Calu3 (cell line): ENCODE results near the gene LELP1. TPM values are rescaled to one million over a fixed set of nuclear protein-coding genes. Genes with fewer than 3 reads are reported as not detected.

Experiments used
- BruUV-seq: library from RNA; stranded (reverse); fragments of 400-500 nt; replicated peaks from 2 replicates; lab custom pipeline; 2021; lab: Mats Ljungman, UMichigan
- CTCF ChIA-PET: fragments of 300-600 bp; sonication (Branson Sonifier 250); formaldehyde crosslinking; loops from one replicate; lab custom pipeline; 2022; ENCODE audit warnings: antibody characterized with exemption; lab: Charles Lee
- DNase-seq: peaks from one replicate; pipeline ENCODE4 v3.0.0; 2022
- H3K27ac Mint-ChIP-seq: one replicate; pipeline ENCODE4 v1.8.0; 2022; ENCODE audit warnings: mixed read lengths; ENCODE audit not compliant: unreplicated experiment
- H3K27me3 Mint-ChIP-seq: one replicate; pipeline ENCODE4 v1.8.0; 2022; ENCODE audit warnings: mixed read lengths; ENCODE audit not compliant: unreplicated experiment
- H3K36me3 Mint-ChIP-seq: one replicate; pipeline ENCODE4 v1.8.0; 2022; ENCODE audit warnings: mild to moderate bottlenecking, moderate library complexity, mixed read lengths; ENCODE audit not compliant: insufficient read depth, unreplicated experiment
- H3K4me1 Mint-ChIP-seq: one replicate; pipeline ENCODE4 v1.8.0; 2022; ENCODE audit warnings: mild to moderate bottlenecking, low read depth, mixed read lengths; ENCODE audit not compliant: unreplicated experiment
- H3K4me3 Mint-ChIP-seq: one replicate; pipeline ENCODE4 v1.8.0; 2022; ENCODE audit warnings: mild to moderate bottlenecking, low read depth, moderate library complexity, mixed read lengths; ENCODE audit not compliant: unreplicated experiment
- H3K9me3 Mint-ChIP-seq: one replicate; pipeline ENCODE4 v1.8.0; 2022; ENCODE audit warnings: low read depth, mixed read lengths; ENCODE audit not compliant: unreplicated experiment
- CTCF ChIP-seq: fragments of 200-600 bp; IDR thresholded peaks from one replicate; pipeline ENCODE4 v1.8.0; 2022; ENCODE audit warnings: antibody characterized with exemption; ENCODE audit not compliant: unreplicated experiment
- intact Hi-C: fragments of 100-400 bp; cut with micrococcal nuclease; formaldehyde crosslinking; loops from one replicate; pipeline ENCODE4 v1.10.0; 2022; ENCODE audit not compliant: unreplicated experiment
- total RNA-seq: library from RNA; stranded (reverse); gene quantifications from 2 replicates; pipeline ENCODE4 v1.2.3, GENCODE V29; 2022

LELP1 gene
- total RNA-seq, 1 experiment from 2014 or later = not detected

GRCh38 chr1:153210206-153210605 lies 7.0 kb downstream of the LELP1 start:
- Mint-ChIP-seq H3K4me1 (no peaks in the 10 kb centered on the region), H3K27me3 (peaks cover 69% of the 10 kb centered on the region), H3K27ac (no peak overlapping the region), H3K9me3 (no peaks in the 10 kb centered on the region), H3K4me3 (no peak overlapping the region), H3K36me3 (no peaks in the 10 kb centered on the region)
- no peak for DNase-seq
- BruUV-seq = no TSS peak
- CTCF ChIA-PET = no interaction called here
- no peak for TF ChIP-seq CTCF
- intact Hi-C loops = no loop called here

- Mint-ChIP-seq H3K27me3 (peaks cover 69% of the 10 kb centered on the region), H3K36me3 (no peaks in the 10 kb centered on the region), H3K4me1 (no peaks in the 10 kb centered on the region), H3K4me3 (no peak overlapping the region), H3K9me3 (no peaks in the 10 kb centered on the region), H3K27ac (no peak overlapping the region)
- no TSS peak for BruUV-seq
- CTCF ChIA-PET = no interaction called here
- no peak for DNase-seq
- intact Hi-C loops = no loop called here
- TF ChIP-seq CTCF = no peak
These were observed 9.0 kb downstream of the LELP1 start for GRCh38 chr1:153212201-153212600.

- H3K36me3 Mint-ChIP-seq = no peaks in the 10 kb centered on the region
- CTCF ChIA-PET = interaction anchor here (0.7 kb wide), 1 partner anchor 8 kb away, joined by 3 read pairs; no protein-coding TSS in a partner anchor
- no peak for DNase-seq
- H3K4me1 Mint-ChIP-seq = no peaks in the 10 kb centered on the region
- no peak for TF ChIP-seq CTCF
- no peak overlapping the region for H3K27ac Mint-ChIP-seq
- no peaks in the 10 kb centered on the region for H3K9me3 Mint-ChIP-seq
- intact Hi-C loops = no loop called here
- no peak overlapping the region for H3K4me3 Mint-ChIP-seq
- H3K27me3 Mint-ChIP-seq = peaks cover 76% of the 10 kb centered on the region
- no TSS peak for BruUV-seq
These were observed 10.3 kb downstream of the LELP1 start for GRCh38 chr1:153213519-153213918.

GRCh38 chr1:153217212-153217611 lies 14.0 kb downstream of the LELP1 start, which contains the start of gene PRR9:
Gene PRR9 (plus strand): TSS chr1:153217584. CDS start chr1:153218145, 561 bp downstream.
- no TSS peak for BruUV-seq
- Mint-ChIP-seq H3K9me3 (no peaks in the 10 kb centered on the region), H3K36me3 (no peaks in the 10 kb centered on the region), H3K27ac (no peak within 1 kb of the TSS), H3K4me3 (no peak within 1 kb of the TSS), H3K27me3 (peaks cover 92% of the 10 kb centered on the region), H3K4me1 (no peaks in the 10 kb centered on the region)
- DNase-seq = no peak
- no peak for TF ChIP-seq CTCF
- intact Hi-C loops = no loop called here
- CTCF ChIA-PET = no interaction called here
